Measurements from ENCODE around the gene MLPH. TPM values are rescaled to one million over a fixed set of nuclear protein-coding genes. Genes with fewer than 3 reads are reported as not detected.
"Not testable (repeated sequence)": the region's sequence is repeated elsewhere in the genome, so short reads cannot be mapped to it uniquely, and the experiment has no call there.

MLPH gene
- total RNA-seq, 1 donor from 2014 or later: 73.5 TPM

DNA sequence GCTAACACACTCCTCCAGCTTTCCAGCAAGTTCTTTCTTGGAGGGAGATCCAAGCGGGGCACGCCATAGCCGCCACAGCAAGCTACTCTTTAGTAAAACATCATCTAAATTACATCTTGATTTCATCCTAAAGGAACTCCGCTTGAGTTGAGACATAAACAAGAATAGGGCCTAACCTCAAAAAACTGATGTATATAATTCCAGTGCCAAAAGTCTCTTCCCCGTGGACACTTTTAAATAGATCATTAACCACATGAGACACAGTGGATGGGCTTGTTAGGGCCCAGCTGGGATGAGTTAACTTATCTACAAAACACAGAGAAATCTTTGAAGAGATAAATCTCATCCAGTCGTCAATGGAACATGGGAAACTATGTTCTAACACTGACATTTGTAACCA is 20.8 kb upstream of the MLPH start:
- Histone ChIP-seq H3K27ac (replicated peaks) (peak overlapping the region; percentile 5), H3K36me3 (no peaks in the 10 kb centered on the region), H3K9me3 (replicated peaks) (no peaks in the 10 kb centered on the region), H3K4me1 (no peaks in the 10 kb centered on the region), H3K27me3 (ENCODE audit: low read depth) (no peaks in the 10 kb centered on the region), H3K4me3 (no peak overlapping the region)
- DNase-seq: no peak
- TF ChIP-seq, protein P1, sequence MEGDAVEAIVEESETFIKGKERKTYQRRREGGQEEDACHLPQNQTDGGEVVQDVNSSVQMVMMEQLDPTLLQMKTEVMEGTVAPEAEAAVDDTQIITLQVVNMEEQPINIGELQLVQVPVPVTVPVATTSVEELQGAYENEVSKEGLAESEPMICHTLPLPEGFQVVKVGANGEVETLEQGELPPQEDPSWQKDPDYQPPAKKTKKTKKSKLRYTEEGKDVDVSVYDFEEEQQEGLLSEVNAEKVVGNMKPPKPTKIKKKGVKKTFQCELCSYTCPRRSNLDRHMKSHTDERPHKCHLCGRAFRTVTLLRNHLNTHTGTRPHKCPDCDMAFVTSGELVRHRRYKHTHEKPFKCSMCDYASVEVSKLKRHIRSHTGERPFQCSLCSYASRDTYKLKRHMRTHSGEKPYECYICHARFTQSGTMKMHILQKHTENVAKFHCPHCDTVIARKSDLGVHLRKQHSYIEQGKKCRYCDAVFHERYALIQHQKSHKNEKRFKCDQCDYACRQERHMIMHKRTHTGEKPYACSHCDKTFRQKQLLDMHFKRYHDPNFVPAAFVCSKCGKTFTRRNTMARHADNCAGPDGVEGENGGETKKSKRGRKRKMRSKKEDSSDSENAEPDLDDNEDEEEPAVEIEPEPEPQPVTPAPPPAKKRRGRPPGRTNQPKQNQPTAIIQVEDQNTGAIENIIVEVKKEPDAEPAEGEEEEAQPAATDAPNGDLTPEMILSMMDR (IDR thresholded peaks at IDR 0.05; ENCODE audit: borderline replicate concordance): no peak
- intact Hi-C loops (cut with micrococcal nuclease): no loop called here

DNA sequence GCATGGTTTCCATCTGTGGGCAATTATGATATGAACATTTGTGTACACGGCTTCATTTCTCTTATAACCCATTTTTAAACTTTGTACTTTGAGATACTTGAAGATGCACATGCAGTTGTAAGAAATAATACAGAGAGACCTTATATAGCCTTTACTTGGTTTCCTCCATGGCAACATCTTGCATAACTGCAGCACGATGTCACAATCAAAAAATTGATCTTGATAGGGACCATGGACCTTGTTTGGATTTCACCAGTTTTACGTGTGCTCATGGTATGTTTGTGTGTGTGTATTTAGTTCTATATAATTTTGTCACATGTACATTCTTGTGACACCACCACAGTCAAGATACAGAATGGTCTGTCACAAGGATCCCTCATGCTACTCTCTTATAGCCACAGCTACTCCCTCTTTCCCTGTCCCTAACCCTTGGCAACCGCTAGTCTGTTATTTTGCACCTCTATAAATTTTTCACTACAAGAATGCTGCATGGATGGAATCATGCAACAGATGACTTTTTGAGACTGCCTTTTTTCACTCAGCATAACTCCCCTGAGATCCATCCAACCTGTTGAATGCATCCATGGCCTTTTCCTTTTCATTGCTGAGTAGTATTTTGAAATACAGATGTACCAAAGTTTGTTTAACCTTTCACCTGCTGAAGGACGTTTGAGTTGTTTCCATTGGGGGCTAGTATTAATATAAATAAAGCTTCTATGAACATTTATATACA is 19.4 kb upstream of the MLPH start:
- H3K4me3 ChIP-seq: no peak overlapping the region

DNA sequence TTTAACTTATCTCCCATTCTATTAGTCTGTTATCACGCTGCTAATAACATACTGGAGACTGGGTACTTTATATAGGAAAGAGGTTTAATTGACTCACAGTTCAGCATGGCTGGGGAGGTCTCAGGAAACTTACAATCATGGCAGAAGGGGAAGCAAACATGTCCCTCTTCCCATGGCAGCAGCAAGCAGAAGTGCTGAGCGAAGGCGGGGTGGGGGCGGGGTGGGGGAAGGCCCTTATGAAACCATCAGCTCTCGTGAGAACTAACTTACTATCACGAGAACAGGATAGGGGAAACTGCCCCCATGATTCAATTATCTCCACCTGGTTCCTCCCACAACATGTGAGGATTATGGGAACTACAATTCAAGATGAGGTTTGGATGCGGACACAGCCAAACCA is 17.6 kb upstream of the MLPH start:
- H3K36me3 ChIP-seq; DNase-seq; H3K27me3 ChIP-seq (ENCODE audit: low read depth); H3K9me3 ChIP-seq (replicated peaks); intact Hi-C loops (cut with micrococcal nuclease); H3K4me3 ChIP-seq; H3K27ac ChIP-seq (replicated peaks): not testable (repeated sequence)
- H3K4me1 ChIP-seq: peaks cover 21% of the 10 kb centered on the region

More for the DNA sequence above, 19.4 kb upstream of the MLPH start:
- TF ChIP-seq, protein P1 (IDR thresholded peaks at IDR 0.05; ENCODE audit: borderline replicate concordance): no peak
- Histone ChIP-seq H3K4me1 (peaks cover 12% of the 10 kb centered on the region), H3K27me3 (ENCODE audit: low read depth) (no peaks in the 10 kb centered on the region), H3K36me3 (no peaks in the 10 kb centered on the region), H3K9me3 (replicated peaks) (no peaks in the 10 kb centered on the region), H3K27ac (replicated peaks) (no peak overlapping the region)
- intact Hi-C loops (cut with micrococcal nuclease): no loop called here
- no peak for DNase-seq

DNA sequence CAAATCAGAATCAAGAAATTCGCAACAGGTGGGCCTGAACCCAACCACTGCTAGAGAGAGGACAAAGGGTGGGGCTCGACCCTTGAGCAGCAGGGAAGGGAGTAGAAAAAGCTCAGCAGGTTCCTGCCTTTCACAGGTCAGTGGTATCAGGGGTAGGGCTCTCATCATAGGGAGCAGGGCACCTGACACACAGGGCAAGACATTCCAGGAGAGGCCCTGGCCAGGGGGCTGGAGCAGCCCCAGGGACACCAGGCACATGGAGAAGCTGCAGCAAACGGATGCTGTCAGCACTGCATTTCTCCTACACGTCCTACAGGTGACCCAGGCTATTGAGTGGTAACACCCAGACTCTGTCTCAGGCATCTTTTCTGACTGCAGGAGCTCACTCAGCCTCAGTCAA is 17.2 kb upstream of the MLPH start:
- TF ChIP-seq, protein P1 (IDR thresholded peaks at IDR 0.05; ENCODE audit: borderline replicate concordance): no peak
- Histone ChIP-seq H3K4me3 (no peak overlapping the region), H3K9me3 (replicated peaks) (no peaks in the 10 kb centered on the region), H3K4me1 (peaks cover 26% of the 10 kb centered on the region), H3K27me3 (ENCODE audit: low read depth) (no peaks in the 10 kb centered on the region), H3K36me3 (no peaks in the 10 kb centered on the region), H3K27ac (replicated peaks) (no peak overlapping the region)
- no peak for DNase-seq
- intact Hi-C loops (cut with micrococcal nuclease): no loop called here

DNA sequence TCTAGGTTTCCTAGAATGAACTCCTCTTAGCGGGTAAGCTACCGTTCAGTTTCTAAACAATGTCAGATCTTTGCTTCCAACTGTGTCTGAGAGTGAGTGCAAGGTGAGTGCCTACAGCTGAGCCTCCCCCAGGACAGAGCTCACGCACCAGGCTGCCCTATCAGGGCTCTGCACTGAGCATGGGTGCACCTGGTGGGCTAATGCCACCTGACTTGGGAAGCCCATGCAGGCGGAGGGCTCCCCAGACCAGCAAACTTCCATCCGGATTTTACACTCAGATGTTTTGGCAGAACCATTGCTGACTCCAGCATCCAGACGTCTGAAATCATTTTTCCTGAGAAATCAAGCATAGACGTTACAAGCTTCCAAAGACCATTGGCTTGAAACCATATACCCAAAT is 16.1 kb upstream of the MLPH start:
- Histone ChIP-seq H3K27me3 (ENCODE audit: low read depth) (no peaks in the 10 kb centered on the region), H3K27ac (replicated peaks) (no peak overlapping the region), H3K4me1 (peaks cover 36% of the 10 kb centered on the region), H3K9me3 (replicated peaks) (no peaks in the 10 kb centered on the region), H3K4me3 (no peak overlapping the region), H3K36me3 (no peaks in the 10 kb centered on the region)
- TF ChIP-seq, protein P1 (IDR thresholded peaks at IDR 0.05; ENCODE audit: borderline replicate concordance): no peak
- no peak for DNase-seq
- intact Hi-C loops (cut with micrococcal nuclease): no loop called here

DNA sequence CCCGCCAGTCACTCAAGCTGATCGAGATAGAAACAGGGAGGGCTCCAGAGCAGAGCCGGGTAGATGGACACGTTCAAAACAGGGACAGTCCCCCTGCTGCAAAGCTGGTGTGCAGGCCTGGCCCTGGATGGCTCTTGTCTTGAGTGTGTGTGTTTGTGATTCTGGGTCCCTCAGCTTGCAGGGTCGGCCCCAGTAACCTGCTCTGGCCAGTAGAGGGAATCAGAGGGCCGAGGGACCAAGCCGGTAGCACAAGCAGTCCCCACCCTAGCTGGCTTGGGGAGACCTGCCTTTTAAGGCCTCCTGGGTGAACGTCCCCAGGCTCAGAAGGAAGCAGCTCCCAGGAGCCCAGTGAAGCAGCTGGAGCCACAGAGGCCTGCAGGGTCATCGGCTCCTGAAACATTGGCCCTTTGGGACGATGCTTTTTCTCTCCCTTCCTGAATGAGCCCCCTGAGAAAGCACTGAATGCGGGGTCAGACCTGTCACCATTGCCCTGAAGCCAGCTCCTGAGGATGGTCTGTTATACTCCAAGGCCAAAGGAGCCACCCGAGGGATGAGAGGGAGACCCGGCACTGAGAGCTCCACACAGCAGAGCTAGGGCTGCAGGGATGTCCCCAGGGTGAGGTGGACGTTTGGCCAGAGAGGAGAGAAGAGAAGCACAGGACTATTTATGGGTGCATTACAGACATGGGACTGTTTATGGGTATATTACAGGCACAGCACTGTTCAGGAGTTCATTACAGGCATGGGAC is 15.4 kb upstream of the MLPH start:
- TF ChIP-seq, protein P1 (IDR thresholded peaks at IDR 0.05; ENCODE audit: borderline replicate concordance): peak; percentile 80
- Histone ChIP-seq H3K27me3 (ENCODE audit: low read depth) (no peaks in the 10 kb centered on the region), H3K4me1 (peaks cover 41% of the 10 kb centered on the region), H3K36me3 (no peaks in the 10 kb centered on the region), H3K4me3 (no peak overlapping the region), H3K9me3 (replicated peaks) (no peaks in the 10 kb centered on the region), H3K27ac (replicated peaks) (peak overlapping the region; percentile 40)
- intact Hi-C loops (cut with micrococcal nuclease): no loop called here
- no peak for DNase-seq

Measured in left ventricle myocardium inferior (tissue), 1 donor.